ENCODE results near the gene NPTN. TPM values are rescaled to one million over a fixed set of nuclear protein-coding genes. Genes with fewer than 3 reads are reported as not detected.
"Not testable (repeated sequence)": the region's sequence is repeated elsewhere in the genome, so short reads cannot be mapped to it uniquely, and the experiment has no call there.

NPTN gene
- total and polyA plus RNA-seq, 12 donors, result 26.5 to 197 (median 127) TPM

DNA sequence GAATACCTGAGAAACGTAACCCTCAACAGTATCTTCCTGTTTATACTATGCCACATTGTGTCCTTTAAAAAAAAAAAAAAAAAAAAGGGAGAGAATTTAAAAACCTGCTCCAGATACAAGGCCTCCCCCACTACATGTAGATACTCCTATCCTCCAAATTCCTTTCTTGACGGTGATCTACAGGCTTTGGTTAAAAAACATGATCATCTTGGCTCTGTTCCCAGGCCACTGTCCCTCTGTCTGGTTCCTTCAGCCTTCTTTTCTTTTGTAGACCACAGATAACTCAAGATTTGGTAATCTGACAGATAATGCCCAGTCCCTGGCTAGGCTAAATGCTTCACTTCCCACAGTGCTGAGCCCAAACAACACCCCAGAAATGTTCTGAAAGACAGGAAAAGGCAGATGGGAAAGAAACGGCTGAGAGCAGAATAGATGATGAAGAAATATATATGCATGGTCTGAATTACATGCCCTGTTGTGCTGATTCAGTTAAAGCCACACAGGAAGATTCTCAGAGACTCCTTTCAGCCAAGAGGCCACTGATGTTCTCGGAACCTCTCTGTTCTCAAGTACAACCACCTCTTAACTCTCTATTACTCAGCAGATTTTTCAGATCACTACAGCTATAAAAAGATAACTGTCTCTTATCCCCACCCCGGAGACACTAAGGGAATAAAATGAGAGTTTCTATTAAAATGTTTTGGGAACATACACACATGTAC, 48.3 kb downstream of the NPTN start:
- Histone ChIP-seq H3K27ac (peak overlapping the region in 1 of 5 donors; percentile 17), H3K4me3 (no peak overlapping the region), H3K9me3 (replicated peaks in 1 of 3) (no peaks in the 10 kb centered on the region), H3K27me3 (no peaks in the 10 kb centered on the region), H3K4me1 (replicated peaks in 1 of 2) (no peaks in the 10 kb centered on the region), H3K36me3 (replicated peaks in 1 of 2) (peaks cover 0 to 36% of the 10 kb centered on the region in 2 donors)
- 51 to 65% (median 60%) methylated on average over 5 of the region's 5 CpGs for WGBS, 4 donors
- DNase-seq, result peak in 5 of 7 donors; percentile 26 to 65 (median 46)
- intact Hi-C loops (cut with DNase I), result no loop called here
- TF ChIP-seq POLR2A (IDR thresholded peaks at IDR 0.05), result no peak
- TF ChIP-seq, protein P1, sequence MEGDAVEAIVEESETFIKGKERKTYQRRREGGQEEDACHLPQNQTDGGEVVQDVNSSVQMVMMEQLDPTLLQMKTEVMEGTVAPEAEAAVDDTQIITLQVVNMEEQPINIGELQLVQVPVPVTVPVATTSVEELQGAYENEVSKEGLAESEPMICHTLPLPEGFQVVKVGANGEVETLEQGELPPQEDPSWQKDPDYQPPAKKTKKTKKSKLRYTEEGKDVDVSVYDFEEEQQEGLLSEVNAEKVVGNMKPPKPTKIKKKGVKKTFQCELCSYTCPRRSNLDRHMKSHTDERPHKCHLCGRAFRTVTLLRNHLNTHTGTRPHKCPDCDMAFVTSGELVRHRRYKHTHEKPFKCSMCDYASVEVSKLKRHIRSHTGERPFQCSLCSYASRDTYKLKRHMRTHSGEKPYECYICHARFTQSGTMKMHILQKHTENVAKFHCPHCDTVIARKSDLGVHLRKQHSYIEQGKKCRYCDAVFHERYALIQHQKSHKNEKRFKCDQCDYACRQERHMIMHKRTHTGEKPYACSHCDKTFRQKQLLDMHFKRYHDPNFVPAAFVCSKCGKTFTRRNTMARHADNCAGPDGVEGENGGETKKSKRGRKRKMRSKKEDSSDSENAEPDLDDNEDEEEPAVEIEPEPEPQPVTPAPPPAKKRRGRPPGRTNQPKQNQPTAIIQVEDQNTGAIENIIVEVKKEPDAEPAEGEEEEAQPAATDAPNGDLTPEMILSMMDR (IDR thresholded peaks at IDR 0.05), result no peak

DNA sequence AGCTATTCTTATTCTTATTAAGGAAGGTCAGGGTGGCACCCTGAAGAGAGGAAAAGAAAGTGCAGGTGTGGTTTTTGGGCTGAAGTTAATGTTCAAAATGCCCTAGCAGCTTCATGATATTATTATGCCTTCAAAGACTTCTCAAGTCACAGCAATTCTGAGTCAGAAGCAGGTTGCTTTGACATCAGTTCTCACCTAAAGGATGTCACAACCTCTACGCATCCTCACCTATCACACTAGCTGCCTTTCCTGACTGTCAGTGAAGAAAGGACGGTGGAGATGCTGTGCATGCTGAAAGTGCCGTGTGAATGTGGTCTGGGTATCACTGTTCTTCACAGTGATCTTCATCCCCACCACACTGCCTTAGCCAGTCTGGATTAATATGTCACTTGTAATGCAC, 49.6 kb downstream of the NPTN start:
- intact Hi-C loops (cut with DNase I), result no loop called here
- 94 to 97% (median 96%) methylated on average over 3 of the region's 3 CpGs for WGBS, 4 donors
- TF ChIP-seq POLR2A (IDR thresholded peaks at IDR 0.05), result no peak
- TF ChIP-seq, protein P1 (IDR thresholded peaks at IDR 0.05), result no peak
- no peaks in the 10 kb centered on the region for H3K27me3 ChIP-seq
- no peaks in the 10 kb centered on the region for H3K4me1 ChIP-seq (replicated peaks in 1 of 2)
- H3K4me3 ChIP-seq, result no peak overlapping the region
- no peak overlapping the region for H3K27ac ChIP-seq
- DNase-seq, result no peak
- H3K9me3 ChIP-seq (replicated peaks in 1 of 3), result no peaks in the 10 kb centered on the region
- peaks cover 0 to 32% of the 10 kb centered on the region in 2 donors for H3K36me3 ChIP-seq (replicated peaks in 1 of 2)

DNA sequence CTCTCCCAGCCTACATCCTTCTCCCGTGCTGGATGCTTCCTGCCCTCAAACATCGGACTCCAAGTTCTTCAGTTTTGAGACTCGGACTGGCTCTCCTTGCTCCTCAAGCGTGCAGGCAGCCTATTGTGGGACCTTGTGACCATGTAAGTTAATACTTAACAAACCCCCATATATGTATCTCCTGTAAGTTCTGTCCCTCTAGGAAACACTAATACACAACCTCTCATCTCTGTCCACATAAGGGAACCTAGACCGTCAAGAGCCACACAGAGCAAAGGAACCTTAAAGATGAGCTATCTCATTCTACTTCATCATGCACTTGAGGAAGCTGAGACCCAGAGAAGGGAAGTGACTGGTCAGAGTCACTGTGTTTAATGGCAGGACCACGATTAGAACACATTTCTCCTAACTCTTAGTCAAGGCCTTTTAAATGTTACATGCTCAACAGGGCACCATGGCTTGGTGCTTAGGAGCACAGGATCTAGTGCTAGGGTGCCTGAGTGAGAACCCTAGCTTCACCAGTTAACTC, 50.3 kb downstream of the NPTN start:
- WGBS, 4 donors, result 89 to 92% (median 90%) methylated on average over 6 of the region's 6 CpGs
- no peak for DNase-seq
- H3K36me3 ChIP-seq (replicated peaks in 1 of 2), result peaks cover 0 to 34% of the 10 kb centered on the region in 2 donors
- intact Hi-C loops (cut with DNase I), result no loop called here
- no peaks in the 10 kb centered on the region for H3K4me1 ChIP-seq (replicated peaks in 1 of 2)
- no peaks in the 10 kb centered on the region for H3K9me3 ChIP-seq (replicated peaks in 1 of 3)
- no peak overlapping the region for H3K27ac ChIP-seq
- no peak overlapping the region for H3K4me3 ChIP-seq
- no peaks in the 10 kb centered on the region for H3K27me3 ChIP-seq
- TF ChIP-seq POLR2A (IDR thresholded peaks at IDR 0.05), result no peak

DNA sequence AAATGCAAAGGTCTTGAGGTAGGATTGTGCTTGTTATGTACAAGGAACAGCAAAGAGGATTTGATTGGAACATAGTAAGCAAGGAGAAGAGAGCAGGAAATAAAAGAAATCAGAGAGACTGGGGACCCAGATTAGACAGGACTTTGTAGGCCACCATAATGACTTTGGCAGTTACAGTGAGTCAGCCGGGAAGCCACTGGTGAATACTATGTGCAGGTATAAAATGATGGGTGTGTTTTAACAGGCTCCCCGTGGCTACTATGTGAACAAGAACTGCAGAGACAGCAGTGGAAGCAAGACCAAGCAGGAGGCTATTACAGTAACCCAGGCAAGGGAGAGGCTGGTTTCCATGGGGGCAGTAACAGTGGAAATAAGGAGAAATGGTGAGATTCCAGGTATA, 55.2 kb downstream of the NPTN start:
- TF ChIP-seq, protein P1 (IDR thresholded peaks at IDR 0.05), result no peak
- TF ChIP-seq POLR2A (IDR thresholded peaks at IDR 0.05), result no peak
- intact Hi-C loops (cut with DNase I), result no loop called here
- Histone ChIP-seq H3K4me1 (replicated peaks in 1 of 2) (peaks cover 0 to 4% of the 10 kb centered on the region in 2 donors), H3K9me3 (replicated peaks in 1 of 3) (no peaks in the 10 kb centered on the region), H3K27me3 (no peaks in the 10 kb centered on the region), H3K4me3 (no peak overlapping the region), H3K36me3 (replicated peaks in 1 of 2) (peaks cover 0 to 25% of the 10 kb centered on the region in 2 donors), H3K27ac (no peak overlapping the region)
- WGBS, 4 donors, result 91 to 98% (median 96%) methylated on average over 2 of the region's 2 CpGs
- DNase-seq, result no peak

DNA sequence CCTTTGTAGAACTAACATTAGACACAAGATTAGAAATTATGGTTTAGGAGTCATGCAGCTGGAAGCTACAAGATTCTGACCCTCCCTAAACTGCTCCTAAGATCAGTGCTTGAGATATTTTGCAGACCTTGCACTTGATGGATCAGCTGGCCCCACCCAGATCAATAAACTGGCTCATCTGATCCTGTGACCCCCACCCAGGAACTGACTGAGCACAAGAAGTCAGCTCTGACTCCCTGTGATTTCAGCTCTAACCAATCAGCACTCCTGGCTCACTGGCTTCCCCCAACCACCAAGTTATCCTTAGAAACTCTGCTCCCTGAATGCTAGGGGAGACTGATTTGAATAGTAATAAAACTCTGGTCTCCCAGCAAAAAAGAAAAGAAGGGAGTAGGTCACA, 55.6 kb downstream of the NPTN start:
- H3K36me3 ChIP-seq (replicated peaks in 1 of 2), result peaks cover 0 to 23% of the 10 kb centered on the region in 2 donors
- H3K4me3 ChIP-seq; intact Hi-C loops (cut with DNase I); DNase-seq; H3K9me3 ChIP-seq (replicated peaks in 1 of 3); H3K4me1 ChIP-seq (replicated peaks in 1 of 2); H3K27ac ChIP-seq; H3K27me3 ChIP-seq: not testable (repeated sequence)

All from adrenal gland (tissue), 12 donors.